HCT116 (cell line): ENCODE results near the gene RRAD. TPM values are rescaled to one million over a fixed set of nuclear protein-coding genes. Genes with fewer than 3 reads are reported as not detected.

Experiments used
- ATAC-seq: fragments of 200-7000 bp; cut with Tn5 transposase; 2 replicates; pipeline ENCODE4 v1.9.1; 2020; ENCODE audit warnings: mild to moderate bottlenecking, moderate library complexity
- BruUV-seq: library from RNA; stranded (reverse); fragments of 400-500 nt; replicated peaks from 2 replicates; lab custom pipeline; 2021; lab: Mats Ljungman, UMichigan
- CTCF ChIA-PET: fragments of 300-600 bp; sonication (Branson Sonifier 250); formaldehyde crosslinking; loops from one replicate; lab custom pipeline; 2021; ENCODE audit warnings: antibody characterized with exemption; lab: Charles Lee
- POLR2A ChIA-PET: fragments of 300-600, 350-600 bp; sonication (Branson Sonifier 250); formaldehyde crosslinking; loops from one replicate; lab custom pipeline; 2021; ENCODE audit warnings: antibody characterized with exemption; lab: Charles Lee
- RAD21 ChIA-PET, 2 experiments: fragments of 300-600 bp; sonication (Branson Sonifier 250); formaldehyde crosslinking; loops; one replicate each; lab custom pipeline; 2023; ENCODE audit warnings: low total read pairs in 2 of 2; ENCODE audit not compliant: uncharacterized antibody in 2 of 2, unreplicated experiment in 2 of 2, low non-redundant PET in 1 of 2; lab: Charles Lee
- DNase-seq: peaks from one replicate; pipeline ENCODE4 v3.0.0-alpha.2; 2010; ENCODE audit warnings: low read depth, low spot score
- H2AFZ ChIP-seq: fragments of 200-600 bp; shearing (Covaris generic), sonication (generic); 2 replicates; pipeline ENCODE4 v1.6.1; 2017; ENCODE audit warnings: low read depth, mixed run types, mixed read lengths, antibody characterized with exemption, low read length; ENCODE audit not compliant: poor library complexity, severe bottlenecking
- H3K27ac ChIP-seq: 2 replicates; pipeline ENCODE4 v1.5.1; 2012; ENCODE audit warnings: low read depth, low read length
- H3K27me3 ChIP-seq: fragments of 200-600 bp; sonication (generic); 2 replicates; pipeline ENCODE4 v1.6.1; 2016; ENCODE audit warnings: mixed run types, low read length, mixed read lengths; ENCODE audit not compliant: insufficient read depth
- H3K36me3 ChIP-seq, 2 experiments: fragments of 200-500 bp in 1 of 2; fragments of 200-600 bp in 1 of 2; sonication (Bioruptor generic) in 1 of 2; sonication (generic) in 1 of 2; 2 replicates each; pipeline versions ENCODE4 v1.5.1 to v1.6.1; 2014 to 2016; ENCODE audit warnings: low read length in 2 of 2, inconsistent platforms in 1 of 2, mixed read lengths in 1 of 2, mixed run types in 1 of 2; ENCODE audit not compliant: insufficient read depth in 2 of 2, control insufficient read depth in 1 of 2
- H3K4me1 ChIP-seq, 2 experiments: fragments of 200-600 bp in 1 of 2; sonication (generic) in 1 of 2; 2 replicates each; pipeline versions ENCODE4 v1.5.1 to v1.6.1; 2012 to 2017; ENCODE audit warnings: low read length in 2 of 2, inconsistent platforms in 1 of 2, mild to moderate bottlenecking in 1 of 2, mixed read lengths in 1 of 2, mixed run types in 1 of 2, moderate library complexity in 1 of 2; ENCODE audit not compliant: insufficient read depth in 2 of 2, control insufficient read depth in 1 of 2
- H3K4me2 ChIP-seq: fragments of 200-600 bp; sonication (generic); 2 replicates; pipeline ENCODE4 v1.6.1; 2017; ENCODE audit warnings: mixed run types, low read length, mixed read lengths
- H3K4me3 ChIP-seq, 2 experiments: fragments of 200-600 bp in 1 of 2; sonication (generic) in 1 of 2; replicated peaks in 1 of 2; 2 replicates each; pipeline ENCODE4 v1.5.1; 2011 to 2016; ENCODE audit warnings: low read length in 2 of 2, control low read depth in 1 of 2, low read depth in 1 of 2, mild to moderate bottlenecking in 1 of 2, mixed read lengths in 1 of 2, mixed run types in 1 of 2
- H3K79me2 ChIP-seq: fragments of 200-600 bp; sonication (generic); 2 replicates; pipeline ENCODE4 v1.6.1; 2017; ENCODE audit warnings: mild to moderate bottlenecking, mixed run types, low read length, moderate library complexity, mixed read lengths; ENCODE audit not compliant: insufficient read depth
- H3K9ac ChIP-seq: fragments of 200-600 bp; sonication (generic); 2 replicates; pipeline ENCODE4 v1.6.1; 2016; ENCODE audit warnings: low read length, mixed read lengths
- H3K9me2 ChIP-seq: fragments of 200-600 bp; sonication (generic), shearing (Covaris generic); 2 replicates; pipeline ENCODE4 v1.6.1; 2017; ENCODE audit warnings: mixed run types, mild to moderate bottlenecking, moderate library complexity; ENCODE audit not compliant: insufficient read depth
- H3K9me3 ChIP-seq, 2 experiments: fragments of 200-500 bp in 1 of 2; fragments of 200-600 bp in 1 of 2; sonication (Bioruptor generic) in 1 of 2; sonication (generic) in 1 of 2; 2 replicates each; pipeline ENCODE4 v1.6.1; 2014 to 2017; ENCODE audit warnings: low read length in 2 of 2, mixed read lengths in 2 of 2, inconsistent platforms in 1 of 2, low read depth in 1 of 2, mild to moderate bottlenecking in 1 of 2, mixed run types in 1 of 2, moderate library complexity in 1 of 2; ENCODE audit not compliant: control insufficient read depth in 1 of 2, insufficient read depth in 1 of 2
- H4K20me1 ChIP-seq: fragments of 200-600 bp; sonication (generic), shearing (Covaris generic); 2 replicates; pipeline ENCODE4 v1.6.1; 2017; ENCODE audit warnings: mixed run types, mild to moderate bottlenecking, moderate library complexity; ENCODE audit not compliant: insufficient read depth
- CTCF ChIP-seq, 3 experiments: fragments of 200-600 bp in 1 of 3; sonication (generic) in 1 of 3; IDR thresholded peaks in 2 of 3; conservative IDR thresholded peaks in 1 of 3; 2 replicates each; pipeline ENCODE4 v1.5.1; 2012 to 2017; ENCODE audit warnings: low read depth in 2 of 3, low read length in 2 of 3, antibody characterized with exemption in 1 of 3, borderline replicate concordance in 1 of 3, control low read depth in 1 of 3, mild to moderate bottlenecking in 1 of 3, mixed read lengths in 1 of 3, mixed run types in 1 of 3, moderate library complexity in 1 of 3; ENCODE audit not compliant: insufficient read depth in 1 of 3
- EGR1 ChIP-seq: IDR thresholded peaks from 2 replicates; pipeline ENCODE4 v1.6.1; 2012; ENCODE audit warnings: low read depth
- FOSL1 ChIP-seq: IDR thresholded peaks from 2 replicates; pipeline ENCODE4 v1.6.1; 2012; ENCODE audit warnings: low read depth
- RAD21 ChIP-seq: IDR thresholded peaks from 2 replicates; pipeline ENCODE4 v1.6.1; 2012; ENCODE audit warnings: low read depth, mild to moderate bottlenecking
- SP1 ChIP-seq: IDR thresholded peaks from 2 replicates; pipeline ENCODE4 v1.6.1; 2012; ENCODE audit warnings: low read depth
- SRF ChIP-seq: IDR thresholded peaks from 2 replicates; pipeline ENCODE4 v1.6.1; 2012; ENCODE audit warnings: low read depth
- TCF7L2 ChIP-seq: IDR thresholded peaks from 2 replicates; pipeline ENCODE4 v1.7.0; 2011; ENCODE audit warnings: borderline replicate concordance, inconsistent platforms; ENCODE audit not compliant: insufficient read depth, insufficient read length; ENCODE audit errors: extremely low read depth
- ZFX ChIP-seq: fragments of 450-650 bp; IDR thresholded peaks from 2 replicates; pipeline ENCODE4 v1.6.1; 2017
- intact Hi-C: fragments of 100-400 bp; cut with micrococcal nuclease; formaldehyde crosslinking; loops from 2 replicates; pipeline ENCODE4 v1.10.0; 2022
- total RNA-seq: library from RNA; stranded (reverse); gene quantifications from one replicate; pipeline ENCODE4 v1.2.1, GENCODE V29; 2021; ENCODE audit not compliant: unreplicated experiment

The RRAD gene
- total RNA-seq, 1 experiment from 2014 or later = 2.2 TPM

- H2AFZ ChIP-seq = no peak overlapping the region
- TF ChIP-seq TCF7L2 (no peak), FOSL1 (no peak), EGR1 (no peak)
- TF ChIP-seq, all 23 proteins: peak for 0
- Histone ChIP-seq H3K4me2 (no peak overlapping the region), H3K4me3 (no peak overlapping the region), H3K4me1 (peaks cover 0 to 13% of the 10 kb centered on the region in 2 experiments; a peak in 2 of 4 replicates), H3K9me2 (no peaks in the 10 kb centered on the region), H3K36me3 (no peaks in the 10 kb centered on the region), H4K20me1 (no peaks in the 10 kb centered on the region), H3K79me2 (no peaks in the 10 kb centered on the region), H3K9ac (no peak overlapping the region), H3K27me3 (no peaks in the 10 kb centered on the region), H3K27ac (no peak overlapping the region), H3K9me3 (no peaks in the 10 kb centered on the region)
- CTCF ChIA-PET = no interaction called here
- POLR2A ChIA-PET = no interaction called here
- intact Hi-C loops = no loop called here
- BruUV-seq = no TSS peak
- RAD21 ChIA-PET = no interaction called here
- ATAC-seq (no peak), DNase-seq (no peak)
Observed at GRCh38 chr16:66913081-66913480, 12.3 kb downstream of the RRAD start.

GRCh38 chr16:66911801-66912200, 13.5 kb downstream of the RRAD start:
- RAD21 ChIA-PET = no interaction called here
- Histone ChIP-seq H2AFZ (no peak overlapping the region), H3K79me2 (no peaks in the 10 kb centered on the region), H3K4me3 (no peak overlapping the region), H4K20me1 (no peaks in the 10 kb centered on the region), H3K4me1 (peaks cover 0 to 13% of the 10 kb centered on the region in 2 experiments; a peak in 2 of 4 replicates), H3K27me3 (no peaks in the 10 kb centered on the region), H3K9me3 (no peaks in the 10 kb centered on the region), H3K9me2 (no peaks in the 10 kb centered on the region), H3K27ac (no peak overlapping the region), H3K9ac (no peak overlapping the region), H3K36me3 (no peaks in the 10 kb centered on the region), H3K4me2 (no peak overlapping the region)
- DNase-seq (no peak), ATAC-seq (no peak)
- intact Hi-C loops = no loop called here
- CTCF ChIA-PET = no interaction called here
- TF ChIP-seq SRF (no peak), ZFX (no peak), RAD21 (no peak), CTCF (IDR thresholded peaks at IDR 0.05 in 2 of 3, conservative IDR thresholded peaks at IDR 0.05 in 1 of 3; ENCODE audit: borderline replicate concordance in 1 of 3, insufficient read depth in 1 of 3, low read depth in 2 of 3, low read length in 2 of 3) (no peak), SP1 (no peak)
- POLR2A ChIA-PET = no interaction called here
- no TSS peak for BruUV-seq
